Mammary epithelial cell (primary cell): ENCODE measurements around the gene PTPN11.

Source experiments
- EZH2 ChIP-seq: IDR thresholded peaks from 2 replicates; pipeline ENCODE4 v1.6.1; 2012; ENCODE audit warnings: low read length, inconsistent platforms, borderline replicate concordance
- TF ChIP-seq, protein P1 (sequence below), 2 donors: IDR thresholded peaks in 1 of 2; conservative IDR thresholded peaks in 1 of 2; 2 replicates each; pipeline ENCODE4 v1.5.1; 2011 to 2012; ENCODE audit warnings: inconsistent platforms in 2 of 2, low read length in 2 of 2, mild to moderate bottlenecking in 2 of 2, control low read depth in 1 of 2, low read depth in 1 of 2; ENCODE audit not compliant: insufficient read depth in 1 of 2; ENCODE audit errors: extremely low read depth in 1 of 2

DNA sequence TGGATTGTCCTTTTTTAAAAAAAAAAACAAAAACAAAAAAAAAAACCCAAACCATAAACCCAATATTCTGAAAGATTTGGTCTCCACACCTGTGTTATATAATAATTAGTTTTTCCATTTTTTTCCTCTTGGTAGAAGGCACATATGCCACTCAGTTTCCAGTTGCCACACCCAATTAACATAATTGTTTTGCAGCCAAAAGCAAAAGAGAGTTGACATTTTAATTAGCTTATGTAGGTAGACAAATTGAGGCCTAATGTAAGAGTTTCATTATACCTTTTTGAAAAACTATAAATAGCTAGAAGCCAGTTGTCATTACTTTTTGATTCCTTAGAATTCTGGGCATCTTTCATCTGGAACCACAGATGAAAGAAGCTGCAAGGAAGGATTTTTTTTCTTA, 21.0 kb downstream of the PTPN11 start:
- TF ChIP-seq, protein P1, sequence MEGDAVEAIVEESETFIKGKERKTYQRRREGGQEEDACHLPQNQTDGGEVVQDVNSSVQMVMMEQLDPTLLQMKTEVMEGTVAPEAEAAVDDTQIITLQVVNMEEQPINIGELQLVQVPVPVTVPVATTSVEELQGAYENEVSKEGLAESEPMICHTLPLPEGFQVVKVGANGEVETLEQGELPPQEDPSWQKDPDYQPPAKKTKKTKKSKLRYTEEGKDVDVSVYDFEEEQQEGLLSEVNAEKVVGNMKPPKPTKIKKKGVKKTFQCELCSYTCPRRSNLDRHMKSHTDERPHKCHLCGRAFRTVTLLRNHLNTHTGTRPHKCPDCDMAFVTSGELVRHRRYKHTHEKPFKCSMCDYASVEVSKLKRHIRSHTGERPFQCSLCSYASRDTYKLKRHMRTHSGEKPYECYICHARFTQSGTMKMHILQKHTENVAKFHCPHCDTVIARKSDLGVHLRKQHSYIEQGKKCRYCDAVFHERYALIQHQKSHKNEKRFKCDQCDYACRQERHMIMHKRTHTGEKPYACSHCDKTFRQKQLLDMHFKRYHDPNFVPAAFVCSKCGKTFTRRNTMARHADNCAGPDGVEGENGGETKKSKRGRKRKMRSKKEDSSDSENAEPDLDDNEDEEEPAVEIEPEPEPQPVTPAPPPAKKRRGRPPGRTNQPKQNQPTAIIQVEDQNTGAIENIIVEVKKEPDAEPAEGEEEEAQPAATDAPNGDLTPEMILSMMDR (conservative IDR thresholded peaks at IDR 0.05 in 1 of 2, IDR thresholded peaks at IDR 0.05 in 1 of 2; ENCODE audit: extremely low read depth in 1 of 2, insufficient read depth in 1 of 2, low read depth in 1 of 2, low read length in 2 of 2): no peak
- no peak for TF ChIP-seq EZH2
